ENCODE measurements around the gene SPACA7. TPM values are rescaled to one million over a fixed set of nuclear protein-coding genes. Genes with fewer than 3 reads are reported as not detected.

Gene SPACA7
- total RNA-seq, 4 donors from 2014 or later, result not detected

GRCh38 chr13:112441226-112441625, 65.1 kb downstream of the SPACA7 start:
- DNase-seq, result no peak
- WGBS, 2 donors, result 92 to 93% methylated on average over 17 of the region's 17 CpGs
- no peaks in the 10 kb centered on the region for H3K4me1 ChIP-seq
- intact Hi-C loops (cut with DNase I), result no loop called here
- no peak overlapping the region for H3K4me3 ChIP-seq (replicated peaks in 1 of 3)
- H3K27me3 ChIP-seq, result peaks cover 7% of the 10 kb centered on the region
- no peak overlapping the region for H3K27ac ChIP-seq
- H3K9me3 ChIP-seq, result no peaks in the 10 kb centered on the region
- no peaks in the 10 kb centered on the region for H3K36me3 ChIP-seq
- no peak for TF ChIP-seq CTCF (IDR thresholded peaks at IDR 0.05)
- no peak for TF ChIP-seq POLR2A (IDR thresholded peaks at IDR 0.05)

- H3K27ac ChIP-seq, result no peak overlapping the region
- no peak for DNase-seq
- peaks cover 7% of the 10 kb centered on the region for H3K27me3 ChIP-seq
- 84 to 88% methylated on average over 19 of the region's 19 CpGs for WGBS, 2 donors
- no peaks in the 10 kb centered on the region for H3K36me3 ChIP-seq
- H3K4me1 ChIP-seq, result no peaks in the 10 kb centered on the region
- intact Hi-C loops (cut with DNase I), result no loop called here
- no peak overlapping the region for H3K4me3 ChIP-seq (replicated peaks in 1 of 3)
- no peaks in the 10 kb centered on the region for H3K9me3 ChIP-seq
- TF ChIP-seq POLR2A (IDR thresholded peaks at IDR 0.05), result no peak
Measured at GRCh38 chr13:112441779-112442310, 65.7 kb downstream of the SPACA7 start.

GRCh38 chr13:112442483-112443090, 66.4 kb downstream of the SPACA7 start:
- Histone ChIP-seq H3K4me1 (no peaks in the 10 kb centered on the region), H3K36me3 (no peaks in the 10 kb centered on the region), H3K4me3 (replicated peaks in 1 of 3) (no peak overlapping the region), H3K27ac (no peak overlapping the region), H3K9me3 (no peaks in the 10 kb centered on the region), H3K27me3 (peaks cover 7% of the 10 kb centered on the region)
- intact Hi-C loops (cut with DNase I), result no loop called here
- DNase-seq, result no peak
- 45 to 64% methylated on average over 18 to 21 of the region's 21 CpGs for WGBS, 2 donors
- TF ChIP-seq POLR2A (IDR thresholded peaks at IDR 0.05) (no peak), CTCF (IDR thresholded peaks at IDR 0.05) (no peak)

- intact Hi-C loops (cut with DNase I), result no loop called here
- no peaks in the 10 kb centered on the region for H3K4me1 ChIP-seq
- H3K36me3 ChIP-seq, result no peaks in the 10 kb centered on the region
- no peak for DNase-seq
- no peaks in the 10 kb centered on the region for H3K9me3 ChIP-seq
- H3K4me3 ChIP-seq (replicated peaks in 1 of 3), result no peak overlapping the region
- peaks cover 7% of the 10 kb centered on the region for H3K27me3 ChIP-seq
- no peak overlapping the region for H3K27ac ChIP-seq
- WGBS, 2 donors, result 24 to 32% methylated on average over 24 to 28 of the region's 31 CpGs
- TF ChIP-seq CTCF (IDR thresholded peaks at IDR 0.05), result no peak
- no peak for TF ChIP-seq POLR2A (IDR thresholded peaks at IDR 0.05)
Measured at GRCh38 chr13:112443191-112443994, 67.2 kb downstream of the SPACA7 start.

- no peaks in the 10 kb centered on the region for H3K36me3 ChIP-seq
- no peaks in the 10 kb centered on the region for H3K4me1 ChIP-seq
- no peaks in the 10 kb centered on the region for H3K9me3 ChIP-seq
- H3K4me3 ChIP-seq (replicated peaks in 1 of 3), result no peak overlapping the region
- TF ChIP-seq POLR2A (IDR thresholded peaks at IDR 0.05) (no peak), CTCF (IDR thresholded peaks at IDR 0.05) (peak; percentile 59 to 90 (median 76))
- peak; percentile 62 to 68 for DNase-seq
- intact Hi-C loops (cut with DNase I), result no loop called here
- 0% methylated on average over 1 to 4 of the region's 10 CpGs for WGBS, 2 donors
- H3K27ac ChIP-seq, result no peak overlapping the region
- peaks cover 7% of the 10 kb centered on the region for H3K27me3 ChIP-seq
Measured at GRCh38 chr13:112443995-112444311, 67.8 kb downstream of the SPACA7 start.
